CD14-positive monocyte (primary cell): ENCODE measurements around the gene ACAD8. TPM values are rescaled to one million over a fixed set of nuclear protein-coding genes. Genes with fewer than 3 reads are reported as not detected.

Source experiments
- DNase-seq, 3 donors: peaks; one replicate each; pipeline ENCODE4 v3.0.0-alpha.2; 2011 to 2022
- H2AFZ ChIP-seq: 2 replicates; pipeline ENCODE4 v1.6.0; 2012; ENCODE audit warnings: mild to moderate bottlenecking, low read depth, low read length, inconsistent platforms; ENCODE audit not compliant: insufficient read depth, poor library complexity, severe bottlenecking
- H3K27ac ChIP-seq, 2 donors: 1 replicate in 1 of 2; 2 replicates in 1 of 2; pipeline ENCODE4 v1.5.1; 2012 to 2013; ENCODE audit warnings: low read length in 2 of 2, control low read depth in 1 of 2, inconsistent platforms in 1 of 2, low read depth in 1 of 2, mild to moderate bottlenecking in 1 of 2
- H3K27me3 ChIP-seq, 2 donors: one replicate each; pipeline versions ENCODE4 v1.6.0 to v1.6.1; 2011 to 2013; ENCODE audit warnings: low read length in 2 of 2; ENCODE audit not compliant: control insufficient read depth in 2 of 2, insufficient read depth in 2 of 2
- H3K36me3 ChIP-seq, 2 donors: replicated peaks in 1 of 2; 1 replicate in 1 of 2; 2 replicates in 1 of 2; pipeline versions ENCODE4 v1.5.1 to v1.6.1; 2012 to 2013; ENCODE audit warnings: low read length in 2 of 2, control low read depth in 1 of 2, inconsistent platforms in 1 of 2, mild to moderate bottlenecking in 1 of 2; ENCODE audit not compliant: insufficient read depth in 2 of 2, control insufficient read depth in 1 of 2
- H3K4me1 ChIP-seq, 2 donors: 1 replicate in 1 of 2; 2 replicates in 1 of 2; pipeline versions ENCODE4 v1.5.1 to v1.6.1; 2012 to 2013; ENCODE audit warnings: low read length in 2 of 2, control low read depth in 1 of 2, inconsistent platforms in 1 of 2, mild to moderate bottlenecking in 1 of 2, moderate library complexity in 1 of 2; ENCODE audit not compliant: insufficient read depth in 2 of 2, control insufficient read depth in 1 of 2
- H3K4me2 ChIP-seq: replicated peaks from 2 replicates; pipeline ENCODE3; 2012; ENCODE audit warnings: low read length, moderate library complexity, mild to moderate bottlenecking; ENCODE audit not compliant: poor library complexity, severe bottlenecking; ENCODE audit errors: extremely low read depth
- H3K4me3 ChIP-seq, 3 experiments: fragments of 200-600 bp in 1 of 3; sonication (generic) in 1 of 3; replicated peaks in 1 of 3; 1 replicate in 2 of 3; 2 replicates in 1 of 3; pipeline ENCODE4 v1.5.1; 2011 to 2013; ENCODE audit warnings: low read length in 3 of 3, mild to moderate bottlenecking in 3 of 3, control low read depth in 2 of 3, low read depth in 2 of 3, inconsistent platforms in 1 of 3, moderate library complexity in 1 of 3
- H3K79me2 ChIP-seq: 2 replicates; pipeline ENCODE4 v1.6.0; 2012; ENCODE audit warnings: mild to moderate bottlenecking, control low read depth, inconsistent platforms, low read length, moderate library complexity; ENCODE audit not compliant: insufficient read depth
- H3K9ac ChIP-seq: 2 replicates; pipeline ENCODE4 v1.6.0; 2017; ENCODE audit warnings: low read length, mild to moderate bottlenecking; ENCODE audit not compliant: insufficient read depth, poor library complexity, severe bottlenecking
- H3K9me3 ChIP-seq, 2 donors: replicated peaks in 1 of 2; 1 replicate in 1 of 2; 2 replicates in 1 of 2; pipeline versions ENCODE4 v1.5.1 to v1.6.1; 2012 to 2013; ENCODE audit warnings: low read length in 2 of 2, control low read depth in 1 of 2; ENCODE audit not compliant: control insufficient read depth in 1 of 2, insufficient read depth in 1 of 2
- H4K20me1 ChIP-seq: 2 replicates; pipeline ENCODE4 v1.6.0; 2012; ENCODE audit warnings: mild to moderate bottlenecking, low read length, control low read depth, moderate library complexity; ENCODE audit not compliant: insufficient read depth
- H3K27ac Mint-ChIP-seq, 7 donors: one replicate each; pipeline ENCODE4 v1.8.0; 2020; ENCODE audit warnings: mild to moderate bottlenecking in 7 of 7, mixed read lengths in 7 of 7, moderate library complexity in 6 of 7, inconsistent platforms in 2 of 7
- H3K27me3 Mint-ChIP-seq, 3 donors: one replicate each; pipeline ENCODE4 v1.8.0; 2021 to 2022; ENCODE audit warnings: low read depth in 3 of 3, mild to moderate bottlenecking in 3 of 3, mixed read lengths in 3 of 3, moderate library complexity in 3 of 3, inconsistent platforms in 1 of 3
- H3K36me3 Mint-ChIP-seq, 2 donors: one replicate each; pipeline ENCODE4 v1.8.0; 2020; ENCODE audit warnings: mixed read lengths in 2 of 2, inconsistent platforms in 1 of 2, mild to moderate bottlenecking in 1 of 2
- H3K4me1 Mint-ChIP-seq: one replicate; pipeline ENCODE4 v1.8.0; 2020; ENCODE audit warnings: mild to moderate bottlenecking, mixed read lengths
- H3K4me3 Mint-ChIP-seq, 2 donors: one replicate each; pipeline ENCODE4 v1.8.0; 2020; ENCODE audit warnings: mild to moderate bottlenecking in 2 of 2, mixed read lengths in 2 of 2, moderate library complexity in 1 of 2
- H3K9me3 Mint-ChIP-seq, 7 donors: one replicate each; pipeline ENCODE4 v1.8.0; 2020 to 2022; ENCODE audit warnings: mixed read lengths in 7 of 7, mild to moderate bottlenecking in 6 of 7, moderate library complexity in 6 of 7, inconsistent platforms in 2 of 7
- CTCF ChIP-seq: fragments of 200-600 bp; IDR thresholded peaks from one replicate; pipeline ENCODE4 v1.8.0; 2022; ENCODE audit warnings: antibody characterized with exemption, mild to moderate bottlenecking
- whole genome bisulfite sequencing: methylation state at CpG from one replicate; pipeline ENCODE4 v1.1.5; 2013; ENCODE audit warnings: missing lambda C conversion rate; ENCODE audit not compliant: insufficient coverage; 5-methylcytosine and 5-hydroxymethylcytosine counted together
- intact Hi-C, 2 donors: fragments of 100-400 bp; cut with micrococcal nuclease; formaldehyde crosslinking; loops; one replicate each; pipeline versions ENCODE4 v1.15.0 to v1.15.1; 2023
- polyA plus RNA-seq, 3 donors: library from polyadenylated mRNA; depleted of rRNA in 1 of 3; unstranded in 2 of 3; stranded (reverse) in 1 of 3; fragments of 300-500 nt in 2 of 3; fragments of >200 nt in 1 of 3; fragmentation: Illumina TruSeq in 2 of 3; gene quantifications; 1 replicate in 2 of 3; 2 replicates in 1 of 3; pipeline ENCODE4 v1.2.3, GENCODE V29; 2012 to 2021

The ACAD8 gene
- polyA plus RNA-seq, 3 donors: 16.7 to 37.2 (median 19.3) TPM

DNA sequence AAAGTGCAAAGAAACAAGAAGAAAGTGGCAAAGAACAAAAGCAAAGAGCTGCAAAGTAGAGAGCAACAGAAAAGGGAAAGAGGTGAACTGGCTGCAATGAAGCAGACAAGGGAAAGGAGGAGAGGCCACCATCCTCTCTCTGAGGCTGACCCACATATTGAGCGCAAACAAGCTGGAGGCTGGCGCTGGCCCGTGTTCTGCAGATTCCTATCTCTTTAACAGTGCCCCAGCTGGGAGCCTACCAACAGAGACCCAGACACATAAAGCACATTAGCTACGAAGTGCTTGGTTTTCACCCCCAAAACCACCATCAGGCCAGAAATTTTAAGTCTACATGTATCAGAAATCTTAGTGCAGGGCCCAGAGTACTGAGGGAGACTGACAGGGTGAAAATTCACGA lies 47.2 kb upstream of the ACAD8 start:
- Mint-ChIP-seq H3K9me3 (peaks cover 0 to 1% (median 0%) of the 10 kb centered on the region in 7 donors), H3K27me3 (no peaks in the 10 kb centered on the region), H3K36me3 (peaks cover 69 to 88% of the 10 kb centered on the region in 2 donors), H3K27ac (no peak overlapping the region), H3K4me1 (no peaks in the 10 kb centered on the region), H3K4me3 (no peak overlapping the region)
- no peak overlapping the region for H3K4me3 ChIP-seq
- H3K79me2 ChIP-seq: peaks cover 3% of the 10 kb centered on the region
- no peak overlapping the region for H3K4me2 ChIP-seq
- H3K4me1 ChIP-seq: no peaks in the 10 kb centered on the region
- H3K27ac ChIP-seq: no peak overlapping the region
- intact Hi-C loops: no loop called here
- no peak overlapping the region for H2AFZ ChIP-seq
- no peaks in the 10 kb centered on the region for H3K27me3 ChIP-seq
- 100% methylated on average over 3 of the region's 5 CpGs for WGBS
- peaks cover 69 to 93% of the 10 kb centered on the region in 2 donors for H3K36me3 ChIP-seq
- TF ChIP-seq CTCF: no peak
- no peaks in the 10 kb centered on the region for H3K9me3 ChIP-seq
- H4K20me1 ChIP-seq: no peaks in the 10 kb centered on the region
- DNase-seq: no peak
- no peak overlapping the region for H3K9ac ChIP-seq

- Mint-ChIP-seq H3K4me3 (no peak overlapping the region), H3K4me1 (no peaks in the 10 kb centered on the region), H3K9me3 (peaks cover 0 to 1% (median 0%) of the 10 kb centered on the region in 7 donors), H3K27ac (no peak overlapping the region), H3K27me3 (no peaks in the 10 kb centered on the region), H3K36me3 (peaks cover 64 to 88% of the 10 kb centered on the region in 2 donors)
- DNase-seq: peak; percentile 12 to 26 (median 16)
- Histone ChIP-seq H3K36me3 (peaks cover 57 to 86% of the 10 kb centered on the region in 2 donors), H3K4me1 (no peaks in the 10 kb centered on the region), H3K79me2 (peaks cover 8% of the 10 kb centered on the region), H4K20me1 (no peaks in the 10 kb centered on the region), H3K4me3 (no peak overlapping the region), H3K9me3 (no peaks in the 10 kb centered on the region), H3K9ac (no peak overlapping the region), H2AFZ (no peak overlapping the region), H3K27ac (no peak overlapping the region), H3K4me2 (no peak overlapping the region), H3K27me3 (no peaks in the 10 kb centered on the region)
- intact Hi-C loops: no loop called here
- peak; percentile 89 for TF ChIP-seq CTCF
- 100% methylated on average over 1 of the region's 16 CpGs for WGBS
Observed at GRCh38 chr11:134207538-134208239, 45.7 kb upstream of the ACAD8 start.
